NT2/D1 (cell line): ENCODE results near the gene LURAP1L.

Experiments used
- SUZ12 ChIP-seq: IDR thresholded peaks from 2 replicates; pipeline ENCODE4 v1.6.1; 2011; ENCODE audit not compliant: insufficient read length, insufficient read depth; ENCODE audit errors: extremely low read depth
- YY1 ChIP-seq: IDR thresholded peaks from 2 replicates; pipeline ENCODE4 v1.6.1; 2011; ENCODE audit not compliant: insufficient read length, insufficient read depth
- ZNF274 ChIP-seq: IDR thresholded peaks from 2 replicates; pipeline ENCODE4 v1.6.1; 2011; ENCODE audit warnings: mild to moderate bottlenecking, low read depth, low read length

GRCh38 chr9:12802093-12802492, 27.3 kb downstream of the LURAP1L start:
- TF ChIP-seq YY1 (no peak), ZNF274 (no peak), SUZ12 (no peak)
